MM.1S (cell line): ENCODE results near the gene SYTL3.

ENCODE experiments used
- EZH2 ChIP-seq: fragments of 300-600 bp; sonication (generic); optimal IDR thresholded peaks from 2 replicates; pipeline ENCODE3; 2017; ENCODE audit warnings: low read depth, mild to moderate bottlenecking, antibody characterized with exemption, low read length, mixed read lengths
- TF ChIP-seq, protein P1 (sequence below): fragments of 300-600 bp; sonication (generic); IDR thresholded peaks from 2 replicates; pipeline ENCODE4 v1.5.1; 2016; ENCODE audit warnings: antibody characterized with exemption, low read length, mixed read lengths

DNA sequence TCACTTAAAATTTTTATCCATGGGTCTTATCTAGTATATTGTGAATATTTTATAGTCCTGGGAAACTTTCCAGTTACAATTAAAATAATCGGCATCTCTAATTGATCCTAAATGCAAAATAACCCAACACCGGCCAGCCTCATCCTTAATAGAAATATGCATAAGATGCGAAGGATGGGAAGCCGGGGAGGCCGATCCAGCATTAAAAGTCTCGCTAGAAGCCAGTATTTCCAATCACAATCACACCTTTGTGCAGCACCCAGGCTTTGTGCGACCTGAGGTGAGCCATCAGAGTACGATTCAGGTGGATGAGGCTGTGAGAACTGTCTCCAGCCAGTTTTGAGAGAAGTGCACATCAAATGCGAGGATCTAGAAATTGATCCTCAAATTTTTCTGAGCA is 104.0 kb downstream of the SYTL3 start:
- TF ChIP-seq, protein P1, sequence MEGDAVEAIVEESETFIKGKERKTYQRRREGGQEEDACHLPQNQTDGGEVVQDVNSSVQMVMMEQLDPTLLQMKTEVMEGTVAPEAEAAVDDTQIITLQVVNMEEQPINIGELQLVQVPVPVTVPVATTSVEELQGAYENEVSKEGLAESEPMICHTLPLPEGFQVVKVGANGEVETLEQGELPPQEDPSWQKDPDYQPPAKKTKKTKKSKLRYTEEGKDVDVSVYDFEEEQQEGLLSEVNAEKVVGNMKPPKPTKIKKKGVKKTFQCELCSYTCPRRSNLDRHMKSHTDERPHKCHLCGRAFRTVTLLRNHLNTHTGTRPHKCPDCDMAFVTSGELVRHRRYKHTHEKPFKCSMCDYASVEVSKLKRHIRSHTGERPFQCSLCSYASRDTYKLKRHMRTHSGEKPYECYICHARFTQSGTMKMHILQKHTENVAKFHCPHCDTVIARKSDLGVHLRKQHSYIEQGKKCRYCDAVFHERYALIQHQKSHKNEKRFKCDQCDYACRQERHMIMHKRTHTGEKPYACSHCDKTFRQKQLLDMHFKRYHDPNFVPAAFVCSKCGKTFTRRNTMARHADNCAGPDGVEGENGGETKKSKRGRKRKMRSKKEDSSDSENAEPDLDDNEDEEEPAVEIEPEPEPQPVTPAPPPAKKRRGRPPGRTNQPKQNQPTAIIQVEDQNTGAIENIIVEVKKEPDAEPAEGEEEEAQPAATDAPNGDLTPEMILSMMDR = no peak
- no peak for TF ChIP-seq EZH2
